Putamen (tissue), 1 donor: ENCODE results near the gene DNAJB1.
"Not testable (repeated sequence)": the region's sequence is repeated elsewhere in the genome, so short reads cannot be mapped to it uniquely, and the experiment has no call there.

ENCODE experiments used
- DNase-seq: peaks from one replicate; pipeline ENCODE4 v3.0.0-alpha.2; 2016; ENCODE audit warnings: low spot score

The DNAJB1 gene

GRCh38 chr19:14517840-14518505, at the start of gene DNAJB1:
Gene DNAJB1, minus strand, starts transcription at chr19:14518397. Its CDS starts 48 bp downstream, at chr19:14518349.
- peak; percentile 84 for DNase-seq

GRCh38 chr19:14567079-14567478, 48.9 kb upstream of the DNAJB1 start:
- DNase-seq, result no peak

- no peak for DNase-seq
Measured at GRCh38 chr19:14566712-14567077, 48.5 kb upstream of the DNAJB1 start.

GRCh38 chr19:14565765-14566711, 47.8 kb upstream of the DNAJB1 start:
- DNase-seq, result no peak

DNA sequence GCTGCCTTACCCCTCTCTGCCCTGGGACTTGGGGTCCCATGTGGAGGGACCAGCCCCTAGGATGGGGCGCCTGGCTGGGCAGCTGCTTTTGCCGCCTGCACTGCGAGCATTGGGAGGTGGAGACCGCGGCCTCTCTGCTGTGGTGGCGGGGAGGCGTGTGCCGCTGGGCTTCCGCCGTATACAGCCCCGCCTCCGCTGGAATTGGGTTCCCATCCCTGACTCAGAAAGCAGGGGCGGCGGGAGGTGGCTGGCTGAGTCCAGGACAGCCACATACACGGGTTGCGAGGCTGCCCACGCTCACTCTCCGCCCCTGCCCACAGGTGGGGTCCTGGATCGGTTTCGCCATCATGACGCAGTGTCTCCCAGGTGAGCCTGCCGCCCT, 47.1 kb upstream of the DNAJB1 start:
- no peak for DNase-seq

DNA sequence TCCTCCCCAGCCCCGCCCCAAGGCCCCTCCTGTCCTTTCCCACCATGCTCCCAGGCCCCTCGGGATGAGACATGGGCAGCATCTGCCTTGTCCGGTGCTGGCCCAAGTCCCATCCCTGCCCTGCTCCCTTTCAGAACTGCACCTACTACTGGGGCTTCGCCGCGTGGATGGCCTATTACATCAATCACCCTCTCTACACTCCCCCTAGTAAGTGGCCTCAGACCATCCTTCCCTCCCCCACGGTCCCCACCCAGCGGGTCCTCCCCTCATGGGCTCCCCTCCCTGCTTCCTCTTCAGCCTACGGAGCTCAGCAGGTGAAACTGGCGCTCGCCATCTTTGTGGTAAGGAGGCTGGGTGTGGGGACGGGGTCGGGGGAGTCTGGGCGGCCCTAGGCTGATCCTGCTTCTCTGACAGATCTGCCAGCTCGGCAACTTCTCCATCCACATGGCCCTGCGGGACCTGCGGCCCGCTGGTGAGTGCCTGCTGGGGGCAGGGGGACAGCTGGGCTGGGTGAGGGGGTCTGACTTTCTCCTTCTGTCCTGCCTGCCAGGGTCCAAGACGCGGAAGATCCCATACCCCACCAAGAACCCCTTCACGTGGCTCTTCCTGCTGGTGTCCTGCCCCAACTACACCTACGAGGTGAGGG, 46.6 kb upstream of the DNAJB1 start:
- DNase-seq, result not testable (repeated sequence)

GRCh38 chr19:14563989-14564651, 45.9 kb upstream of the DNAJB1 start:
- no peak for DNase-seq

GRCh38 chr19:14563590-14563926, 45.4 kb upstream of the DNAJB1 start:
- DNase-seq, result no peak

DNA sequence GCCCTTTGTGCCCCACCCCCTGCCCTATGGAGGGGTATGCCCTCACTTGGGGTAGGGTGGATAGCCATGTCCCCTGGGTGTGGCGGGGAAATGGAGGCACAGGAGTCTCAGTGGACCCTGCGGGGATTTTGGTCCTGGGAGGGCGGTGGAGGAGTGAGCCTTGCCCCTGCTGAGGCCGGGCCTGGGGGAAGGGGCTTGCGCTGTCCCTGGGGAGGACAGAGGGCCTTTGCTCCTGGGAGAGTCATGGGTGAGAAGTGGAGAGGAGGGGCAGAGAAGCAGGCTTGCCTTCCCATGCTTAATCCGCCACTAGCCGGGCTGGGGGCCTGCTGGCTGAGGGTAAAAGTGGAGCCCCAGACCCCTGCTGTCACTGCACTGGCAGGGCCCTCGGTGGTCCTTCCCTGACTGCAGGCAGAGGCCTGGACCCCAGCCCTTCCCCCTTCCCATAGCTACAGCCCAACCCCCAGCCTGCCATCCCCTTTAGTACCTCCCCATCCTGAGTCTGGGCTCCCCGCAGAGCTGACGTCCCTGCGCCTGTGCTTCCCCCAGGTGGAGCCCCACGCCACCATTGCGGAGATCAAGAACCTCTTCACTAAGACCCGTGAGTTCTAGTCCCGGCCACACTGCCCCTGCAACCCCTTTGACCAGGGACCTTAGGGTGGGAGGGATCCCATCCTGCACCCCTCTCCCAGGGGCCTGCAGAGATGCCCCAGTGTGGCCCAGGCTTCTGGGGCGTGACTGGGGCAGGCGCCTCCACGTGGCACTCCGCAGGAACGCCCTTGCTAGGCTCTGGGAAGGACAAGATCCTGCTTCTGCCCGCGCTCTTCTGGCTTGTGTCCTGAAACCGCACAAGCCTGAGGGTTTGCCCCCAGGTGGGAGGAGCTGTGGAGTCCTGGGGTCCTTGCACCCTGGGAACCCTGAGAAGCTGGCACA, 44.7 kb upstream of the DNAJB1 start:
- DNase-seq, result no peak

- no peak for DNase-seq
Measured at GRCh38 chr19:14561847-14562351, 43.7 kb upstream of the DNAJB1 start.

DNA sequence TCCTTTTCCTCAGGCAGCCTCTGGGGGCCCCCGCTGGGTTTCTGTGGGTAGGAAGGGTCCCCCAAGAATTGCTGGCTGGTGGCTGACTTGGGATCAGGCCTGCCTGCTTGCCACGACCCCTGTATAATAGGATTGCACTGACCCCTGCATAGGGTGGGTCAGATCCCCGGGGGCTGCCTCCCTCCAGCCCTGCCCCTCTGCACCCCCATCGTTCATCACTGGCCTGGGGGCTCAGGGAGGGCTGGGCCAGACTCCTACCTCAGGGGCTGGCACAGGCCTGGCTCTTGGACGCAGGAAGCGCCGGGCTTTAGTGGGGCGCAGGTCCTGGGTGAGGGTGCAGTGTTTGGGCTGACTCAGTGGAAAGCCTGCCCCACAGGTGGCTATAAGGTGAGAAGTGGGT, 43.1 kb upstream of the DNAJB1 start:
- no peak for DNase-seq

DNA sequence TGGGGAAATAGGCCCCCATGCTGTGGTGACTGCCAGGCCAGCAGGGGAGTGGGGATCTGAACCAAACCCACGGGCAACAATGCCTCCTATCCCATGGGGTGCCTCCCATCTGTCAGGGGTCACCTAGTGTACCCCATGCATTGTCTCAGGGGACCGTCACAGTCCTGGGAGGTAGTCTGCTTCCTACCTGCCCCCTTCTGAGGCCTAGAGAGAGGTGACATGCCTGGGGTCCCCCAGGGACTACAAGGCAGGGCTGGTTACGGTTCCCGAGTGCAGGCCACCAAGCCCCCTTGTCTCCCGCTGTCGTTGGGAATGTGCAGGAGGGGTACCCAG, 42.5 kb upstream of the DNAJB1 start:
- no peak for DNase-seq

GRCh38 chr19:14559916-14560775, 41.9 kb upstream of the DNAJB1 start:
- DNase-seq, result no peak

DNA sequence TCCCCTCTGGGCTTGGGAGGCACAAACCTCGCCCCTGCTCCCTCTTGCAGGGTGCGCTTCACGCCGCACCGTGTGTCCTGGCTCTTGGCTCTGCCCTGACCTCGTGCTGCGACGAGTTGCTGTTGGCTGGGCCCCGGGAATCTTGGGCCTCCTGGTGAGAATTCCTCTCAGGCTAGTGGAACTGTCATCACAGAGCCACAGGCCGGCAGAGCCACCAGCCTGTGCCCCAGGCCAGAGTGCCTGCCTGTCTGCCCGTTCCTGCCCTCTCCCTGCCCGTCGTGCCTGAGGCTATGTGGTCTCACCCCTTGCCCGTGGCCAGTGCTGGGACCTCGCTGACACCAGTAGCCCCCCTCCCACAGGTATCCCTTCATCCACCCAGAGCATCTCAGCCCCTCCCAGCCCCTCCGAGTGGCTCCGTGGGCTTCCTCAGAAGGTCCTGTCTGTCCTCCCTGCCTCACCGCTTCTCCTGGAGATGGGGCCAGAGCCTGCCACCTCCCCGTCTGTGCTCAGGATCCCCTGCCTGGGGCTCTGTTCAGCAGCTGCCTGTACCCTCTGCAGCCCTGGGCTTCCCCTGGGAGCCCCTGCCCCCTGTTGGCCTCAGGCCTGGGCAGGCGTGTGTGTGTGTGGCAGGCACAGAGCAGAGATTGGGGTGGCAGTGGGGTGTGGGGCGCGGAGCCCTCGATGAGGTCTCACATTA, 40.3 kb upstream of the DNAJB1 start:
- no peak for DNase-seq

DNA sequence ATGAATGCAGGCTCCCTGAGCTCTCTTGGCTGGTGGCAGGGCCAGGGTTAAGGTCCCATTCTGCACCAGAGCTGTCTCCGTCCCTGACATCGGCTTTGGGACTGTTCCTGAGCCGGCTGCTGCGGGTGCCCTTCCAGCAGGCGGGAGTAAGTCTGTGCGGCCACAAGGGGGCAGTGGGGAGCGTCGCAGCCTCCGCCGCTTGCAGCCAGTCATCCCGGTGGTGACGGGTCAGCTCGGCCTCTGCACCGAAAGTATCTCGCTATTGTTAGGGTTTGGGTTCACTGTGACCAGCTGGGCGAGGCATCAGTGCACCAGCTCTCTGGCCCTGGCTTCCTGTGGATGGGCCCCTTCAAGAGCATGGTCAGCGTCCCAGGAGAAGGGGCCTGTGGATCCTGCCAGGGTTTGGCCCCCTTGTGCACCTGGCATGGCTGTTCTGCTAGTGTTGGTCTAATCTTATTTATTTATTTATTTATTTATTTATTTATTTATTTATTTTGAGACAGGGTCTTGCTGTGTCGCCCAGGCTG, 38.5 kb upstream of the DNAJB1 start:
- DNase-seq, result peak; percentile 84

GRCh38 chr19:14555918-14556661, 37.9 kb upstream of the DNAJB1 start:
- DNase-seq, result no peak

GRCh38 chr19:14554382-14554812, 36.2 kb upstream of the DNAJB1 start:
- DNase-seq, result no peak

GRCh38 chr19:14553939-14554243, 35.7 kb upstream of the DNAJB1 start:
- no peak for DNase-seq
